K562 (cell line): Measurements from ENCODE around the gene LGALS7. TPM values are rescaled to one million over a fixed set of nuclear protein-coding genes. Genes with fewer than 3 reads are reported as not detected.

Experiments used
- ATAC-seq: fragments of 200-7000 bp; cut with Tn5 transposase; 3 replicates; pipeline ENCODE4 v1.9.1; 2020; ENCODE audit warnings: moderate library complexity
- BruUV-seq: library from RNA; stranded (reverse); fragments of 400-500 nt; replicated peaks from 2 replicates; lab custom pipeline; 2021; lab: Mats Ljungman, UMichigan
- CTCF ChIA-PET: fragments of 300-600 bp; formaldehyde crosslinking; extraction: SDS; loops from one replicate; lab custom pipeline; 2021; ENCODE audit warnings: low intra/inter-chr PET ratio; lab: Yijun Ruan, JAX
- POLR2A ChIA-PET: fragments of 300-600, 350-650 bp; sonication (Branson Sonifier 250); formaldehyde crosslinking; extraction: SDS; loops from one replicate; lab custom pipeline; 2021; ENCODE audit warnings: antibody characterized with exemption, inconsistent platforms; lab: Yijun Ruan, JAX
- DNase-seq, 4 experiments: peaks; one replicate each; pipeline versions ENCODE4 v3.0.0 to v3.0.0-alpha.2; 2011 to 2018; ENCODE audit warnings: low spot score in 3 of 4, mixed read lengths in 3 of 4; ENCODE audit errors: extremely low read depth in 1 of 4
- FAIRE-seq: peaks from 2 replicates; lab custom pipeline; 2011; peaks lifted over from hg19 to GRCh38; lab: Jason Lieb, UNC
- H2AFZ ChIP-seq: 2 replicates; pipeline ENCODE4 v1.6.0; 2011; ENCODE audit warnings: low read depth, low read length, control low read depth, inconsistent platforms
- H3K27ac ChIP-seq: fragments of 200-600 bp; 3 replicates; pipeline ENCODE4 v1.8.0; 2011; ENCODE audit warnings: low read depth, mild to moderate bottlenecking, control low read depth, inconsistent platforms, low read length, moderate library complexity, mixed read lengths; ENCODE audit errors: extremely low read depth
- H3K27me3 ChIP-seq, 2 experiments: fragments of 300-600 bp in 1 of 2; 2 replicates in 1 of 2; 3 replicates in 1 of 2; pipeline versions ENCODE4 v1.6.0 to v1.8.0; 2011; ENCODE audit warnings: inconsistent platforms in 2 of 2, low read length in 2 of 2, mild to moderate bottlenecking in 1 of 2, mixed read lengths in 1 of 2, moderate library complexity in 1 of 2; ENCODE audit not compliant: control insufficient read depth in 2 of 2, insufficient read depth in 2 of 2
- H3K36me3 ChIP-seq: fragments of 300-600 bp; 3 replicates; pipeline ENCODE4 v1.8.0; 2011; ENCODE audit warnings: mild to moderate bottlenecking, low read length, inconsistent platforms; ENCODE audit not compliant: control insufficient read depth, insufficient read depth
- H3K4me1 ChIP-seq, 2 experiments: fragments of 200-600 bp in 1 of 2; replicated peaks in 1 of 2; 2 replicates in 1 of 2; 3 replicates in 1 of 2; pipeline versions ENCODE4 v1.5.1 to v1.8.0; 2011; ENCODE audit warnings: inconsistent platforms in 2 of 2, low read length in 2 of 2, mild to moderate bottlenecking in 1 of 2, mixed read lengths in 1 of 2, moderate library complexity in 1 of 2; ENCODE audit not compliant: control insufficient read depth in 2 of 2, insufficient read depth in 2 of 2
- H3K4me2 ChIP-seq: 2 replicates; pipeline ENCODE4 v1.6.1; 2011; ENCODE audit warnings: low read length, control low read depth, inconsistent platforms, mixed read lengths; ENCODE audit not compliant: insufficient read depth
- H3K4me3 ChIP-seq: fragments of 200-600 bp; sonication (generic), shearing (Covaris generic); 2 replicates; pipeline ENCODE4 v1.5.1; 2016; ENCODE audit warnings: control low read depth, inconsistent platforms
- H3K79me2 ChIP-seq: fragments of 200-600 bp; 3 replicates; pipeline ENCODE4 v1.8.0; 2011; ENCODE audit warnings: low read length, inconsistent platforms; ENCODE audit not compliant: control insufficient read depth, insufficient read depth
- H3K9ac ChIP-seq, 2 experiments: 2 replicates each; pipeline versions ENCODE4 v1.6.0 to v1.6.1; 2011; ENCODE audit warnings: low read depth in 2 of 2, low read length in 2 of 2, control low read depth in 1 of 2, inconsistent platforms in 1 of 2, mild to moderate bottlenecking in 1 of 2, mixed read lengths in 1 of 2; ENCODE audit not compliant: insufficient read depth in 1 of 2
- H3K9me1 ChIP-seq: one replicate; pipeline ENCODE4 v1.6.0; 2011; ENCODE audit warnings: inconsistent platforms, mild to moderate bottlenecking, low read length, moderate library complexity; ENCODE audit not compliant: control insufficient read depth, insufficient read depth
- H3K9me3 ChIP-seq: replicated peaks from 2 replicates; pipeline ENCODE4 v1.5.1; 2011; ENCODE audit warnings: low read depth, low read length, inconsistent platforms; ENCODE audit not compliant: control insufficient read depth, insufficient read depth
- H4K20me1 ChIP-seq: replicated peaks from 2 replicates; pipeline ENCODE4 v1.6.1; 2011; ENCODE audit warnings: low read length, inconsistent platforms, mixed read lengths; ENCODE audit not compliant: control insufficient read depth, insufficient read depth
- CBFA2T2 ChIP-seq: fragments of 450-650 bp; conservative IDR thresholded peaks from 2 replicates; pipeline ENCODE4 v1.6.1; 2017; ENCODE audit warnings: mild to moderate bottlenecking
- CBFA2T3 ChIP-seq: fragments of 450-650 bp; IDR thresholded peaks from 2 replicates; pipeline ENCODE4 v1.6.1; 2017
- CBX1 ChIP-seq: sonication (generic); IDR thresholded peaks from 2 replicates; pipeline ENCODE4 v1.6.1; 2016; ENCODE audit warnings: antibody characterized with exemption, low read depth, mild to moderate bottlenecking
- LARP7 ChIP-seq: fragments of 450-650 bp; IDR thresholded peaks from 2 replicates; pipeline ENCODE4 v1.6.1; 2016
- POLR2G ChIP-seq: fragments of 200-400 bp; formaldehyde crosslinking; IDR thresholded peaks from 2 replicates; pipeline ENCODE4 v1.6.1; 2017; ENCODE audit warnings: low read depth, mild to moderate bottlenecking, antibody characterized with exemption, low read length, moderate library complexity
- ZBTB33 ChIP-seq: sonication (generic); formaldehyde crosslinking; IDR thresholded peaks from 2 replicates; pipeline ENCODE4 v1.8.1; 2023; ENCODE audit warnings: mild to moderate bottlenecking, missing genetic modification reagents
- ZBTB7A ChIP-seq: IDR thresholded peaks from 2 replicates; pipeline ENCODE4 v1.6.1; 2011; ENCODE audit warnings: low read depth, mild to moderate bottlenecking, low read length, moderate library complexity, borderline replicate concordance; ENCODE audit not compliant: control insufficient read depth
- ZNF140 ChIP-seq: fragments of 250-450 bp; sonication (Bioruptor Pico); IDR thresholded peaks from 2 replicates; pipeline ENCODE4 v1.8.0; 2021; ENCODE audit warnings: moderate library complexity, mild to moderate bottlenecking, inconsistent platforms
- WGBS: fragments of 100-300 bp; shearing (Covaris generic); methylation state at CpG from one replicate; pipeline ENCODE4 v1.1.6; 2016; ENCODE audit warnings: low coverage, mixed read lengths; ENCODE audit not compliant: insufficient coverage; ENCODE audit errors: missing lambda C conversion rate; 5-methylcytosine and 5-hydroxymethylcytosine counted together
- in situ Hi-C: fragments of 300-500 bp; cut with MboI; formaldehyde crosslinking; loops from 4 replicates; pipeline ENCODE4 v1.15.0; 2018; ENCODE audit warnings: inconsistent platforms, mixed read lengths
- intact Hi-C: fragments of 100-400 bp; cut with micrococcal nuclease; formaldehyde crosslinking; loops from 2 replicates; pipeline ENCODE4 v1.14.2; 2022
- polyA plus RNA-seq, 8 experiments: library from polyadenylated mRNA; depleted of rRNA in 4 of 8; stranded (reverse) in 5 of 8; unstranded in 3 of 8; fragments of >200 nt; fragmentation: Nextera tagmentation in 2 of 8; fragmentation: Illumina TruSeq in 1 of 8; extraction: Ambion mirVana in 2 of 8; extraction: Trizol in 1 of 8; gene quantifications; 2 replicates each; pipeline versions ENCODE4 v1.2.1 to v1.2.3, GENCODE V29; 2011 to 2014; ENCODE audit warnings: inconsistent platforms in 1 of 8, missing spikeins in 1 of 8
- total RNA-seq, 7 experiments: library from RNA; depleted of rRNA in 6 of 7; stranded (reverse); fragments of >200 nt in 6 of 7; fragmentation: Illumina TruSeq in 2 of 7; extraction: Trizol in 2 of 7; gene quantifications; 2 replicates each; pipeline versions ENCODE4 v1.2.1 to v1.2.3, GENCODE V29; 2011 to 2021; ENCODE audit warnings: low replicate concordance in 1 of 7

Gene LGALS7
- total and polyA plus RNA-seq, 9 of the 15 experiments (the other 6 are each of a cell fraction or from before 2014, with no cell fraction given), result not detected

GRCh38 chr19:38744298-38744681 is 29.0 kb downstream of the LGALS7 start, which contains the start of gene CAPN12 (continued):
- TF ChIP-seq CBX1, result 0 out of 2 replicates have a peak, but pooled peaks have one; percentile 26

- in situ Hi-C loops (no loop called here), intact Hi-C loops (no loop called here)
- POLR2A ChIA-PET, result interaction anchor here (0.5 to 1.0 kb wide), 2 partner anchors 51 to 873 kb away, joined by 3 to 4 read pairs; no protein-coding TSS in a partner anchor
- DNase-seq (peak in 2 of 4 experiments; percentile 24 to 31), FAIRE-seq (no peak), ATAC-seq (peak; percentile 19; the same call in 2 of the 3 replicates)
- Histone ChIP-seq H3K4me1 (peaks cover 13 to 27% of the 10 kb centered on the region in 2 experiments; a peak in 4 of 5 replicates), H3K9me3 (no peaks in the 10 kb centered on the region), H3K9ac (peak overlapping the region in 1 of 2 experiments; percentile 68; a peak in 2 of 4 replicates), H3K79me2 (no peaks in the 10 kb centered on the region), H3K27ac (no peak overlapping the region), H3K27me3 (no peaks in the 10 kb centered on the region), H3K4me3 (no peak overlapping the region), H3K36me3 (no peaks in the 10 kb centered on the region), H3K4me2 (no peak overlapping the region; the same call in 1 of the 2 replicates), H4K20me1 (no peaks in the 10 kb centered on the region), H3K9me1 (no peaks in the 10 kb centered on the region), H2AFZ (peak overlapping the region; percentile 45; the same call in 1 of the 2 replicates)
- TF ChIP-seq CBFA2T2 (0 out of 2 replicates have a peak, but pooled peaks have one; percentile 16), LARP7 (no peak), ZBTB33 (peak; percentile 57; the same call in 1 of the 2 replicates), ZBTB7A (peak; percentile 11; the same call in 1 of the 2 replicates), POLR2G (peak; percentile 65), ZNF140 (no peak), CBFA2T3 (peak; percentile 14; the same call in 1 of the 2 replicates)
- 58% methylated on average over 16 of the region's 20 CpGs for WGBS
- BruUV-seq, result no TSS peak
- CTCF ChIA-PET, result no interaction called here
Measured at GRCh38 chr19:38743394-38744297, 29.7 kb downstream of the LGALS7 start.
